ENCODE data around the gene KANSL1.
A peak's percentile ranks its signal among the peaks of the same experiment; 100 is the strongest.
"Not testable (repeated sequence)": the region's sequence is repeated elsewhere in the genome, so short reads cannot be mapped to it uniquely, and the experiment has no call there.

Gene KANSL1

GRCh38 chr17:46020023-46020761 is 173.0 kb downstream of the KANSL1 start:
- DNase-seq (ENCODE audit: low read depth) = no peak

GRCh38 chr17:46019408-46019925 is 173.8 kb downstream of the KANSL1 start:
- not testable (repeated sequence) for DNase-seq (ENCODE audit: low read depth)

GRCh38 chr17:46013502-46014165 is 179.6 kb downstream of the KANSL1 start:
- DNase-seq (ENCODE audit: low read depth) = peak; percentile 29

GRCh38 chr17:46013127-46013501 is 180.1 kb downstream of the KANSL1 start:
- DNase-seq (ENCODE audit: low read depth) = no peak

- no peak for DNase-seq (ENCODE audit: low read depth)
These were observed 180.6 kb downstream of the KANSL1 start for GRCh38 chr17:46012506-46013079.

- DNase-seq (ENCODE audit: low read depth) = no peak
These were observed 181.3 kb downstream of the KANSL1 start for GRCh38 chr17:46011711-46012505.

- no peak for DNase-seq (ENCODE audit: low read depth)
These were observed 182.5 kb downstream of the KANSL1 start for GRCh38 chr17:46010597-46011186.

- DNase-seq (ENCODE audit: low read depth) = no peak
These were observed 183.3 kb downstream of the KANSL1 start for GRCh38 chr17:46009681-46010596.

GRCh38 chr17:46008591-46008990 is 184.6 kb downstream of the KANSL1 start:
- DNase-seq (ENCODE audit: low read depth) = no peak

GRCh38 chr17:46007461-46007965 is 185.7 kb downstream of the KANSL1 start:
- no peak for DNase-seq (ENCODE audit: low read depth)

- DNase-seq (ENCODE audit: low read depth) = not testable (repeated sequence)
These were observed 187.1 kb downstream of the KANSL1 start for GRCh38 chr17:46006082-46006481.

- no peak for DNase-seq (ENCODE audit: low read depth)
These were observed 189.1 kb downstream of the KANSL1 start for GRCh38 chr17:46003907-46004748.

- DNase-seq (ENCODE audit: low read depth) = no peak
These were observed 190.3 kb downstream of the KANSL1 start for GRCh38 chr17:46002973-46003316.

- DNase-seq (ENCODE audit: low read depth) = no peak
These were observed 190.8 kb downstream of the KANSL1 start for GRCh38 chr17:46002311-46002972.

GRCh38 chr17:46001390-46002310 is 191.6 kb downstream of the KANSL1 start:
- DNase-seq (ENCODE audit: low read depth) = no peak

GRCh38 chr17:46000757-46001156 is 192.5 kb downstream of the KANSL1 start:
- DNase-seq (ENCODE audit: low read depth) = no peak

GRCh38 chr17:46000292-46000691 is 192.9 kb downstream of the KANSL1 start:
- DNase-seq (ENCODE audit: low read depth) = no peak

GRCh38 chr17:45999900-46000290 is 193.3 kb downstream of the KANSL1 start:
- DNase-seq (ENCODE audit: low read depth) = no peak

Data from fibroblast of the conjunctiva (primary cell).